GM21737 (cell line): ENCODE results near the gene CCNF.
"Not testable (repeated sequence)": the region's sequence is repeated elsewhere in the genome, so short reads cannot be mapped to it uniquely, and the experiment has no call there.

Experiments
- ATAC-seq: cut with Tn5 transposase; IDR thresholded peaks from one replicate; pipeline ENCODE4 v1.9.1; 2021; ENCODE audit warnings: mild to moderate bottlenecking, moderate library complexity; ENCODE audit not compliant: unreplicated experiment

The CCNF gene

GRCh38 chr16:2429034-2429770 is at the start of gene CCNF:
CCNF (plus strand) TSS chr16:2429447; CDS start chr16:2429482, 35 bp downstream.
- ATAC-seq = peak; percentile 79

- no peak for ATAC-seq
Observed at GRCh38 chr16:2383501-2383900, 45.7 kb upstream of the CCNF start.

- no peak for ATAC-seq
Observed at GRCh38 chr16:2384426-2384825, 44.8 kb upstream of the CCNF start.

- ATAC-seq = no peak
Observed at GRCh38 chr16:2385190-2385836, 43.9 kb upstream of the CCNF start.

- not testable (repeated sequence) for ATAC-seq
Observed at GRCh38 chr16:2385982-2386381, 43.3 kb upstream of the CCNF start.

GRCh38 chr16:2386990-2387389 is 42.3 kb upstream of the CCNF start:
- no peak for ATAC-seq

GRCh38 chr16:2388139-2388874 is 40.9 kb upstream of the CCNF start:
- no peak for ATAC-seq

GRCh38 chr16:2388875-2389433 is 40.3 kb upstream of the CCNF start:
- ATAC-seq = no peak

GRCh38 chr16:2392025-2392424 is 37.2 kb upstream of the CCNF start:
- no peak for ATAC-seq

GRCh38 chr16:2398520-2398919 is 30.7 kb upstream of the CCNF start:
- ATAC-seq = no peak

- ATAC-seq = no peak
Observed at GRCh38 chr16:2404099-2404498, 25.1 kb upstream of the CCNF start.

GRCh38 chr16:2415085-2415484 is 14.2 kb upstream of the CCNF start:
- ATAC-seq = no peak

- no peak for ATAC-seq
Observed at GRCh38 chr16:2420035-2420434, 9.2 kb upstream of the CCNF start.

- ATAC-seq = no peak
Observed at GRCh38 chr16:2422123-2422867, 7.0 kb upstream of the CCNF start.

- ATAC-seq = no peak
Observed at GRCh38 chr16:2424061-2425007, 4.9 kb upstream of the CCNF start.

GRCh38 chr16:2425008-2425518 is 4.2 kb upstream of the CCNF start:
- no peak for ATAC-seq

GRCh38 chr16:2425825-2426430 is 3.3 kb upstream of the CCNF start:
- no peak for ATAC-seq

- ATAC-seq = no peak
Observed at GRCh38 chr16:2426941-2427361, 2.3 kb upstream of the CCNF start.

GRCh38 chr16:2427526-2427925 is 1.7 kb upstream of the CCNF start:
- ATAC-seq = no peak
